Hepatic stellate cell (primary cell): ENCODE measurements around the gene PECR.
A peak's percentile ranks its signal among the peaks of the same experiment; 100 is the strongest.
"Not testable (repeated sequence)": the region's sequence is repeated elsewhere in the genome, so short reads cannot be mapped to it uniquely, and the experiment has no call there.

Experiments used
- DNase-seq: peaks from one replicate; pipeline ENCODE4 v3.0.0; 2011; ENCODE audit warnings: low spot score

PECR gene

DNA sequence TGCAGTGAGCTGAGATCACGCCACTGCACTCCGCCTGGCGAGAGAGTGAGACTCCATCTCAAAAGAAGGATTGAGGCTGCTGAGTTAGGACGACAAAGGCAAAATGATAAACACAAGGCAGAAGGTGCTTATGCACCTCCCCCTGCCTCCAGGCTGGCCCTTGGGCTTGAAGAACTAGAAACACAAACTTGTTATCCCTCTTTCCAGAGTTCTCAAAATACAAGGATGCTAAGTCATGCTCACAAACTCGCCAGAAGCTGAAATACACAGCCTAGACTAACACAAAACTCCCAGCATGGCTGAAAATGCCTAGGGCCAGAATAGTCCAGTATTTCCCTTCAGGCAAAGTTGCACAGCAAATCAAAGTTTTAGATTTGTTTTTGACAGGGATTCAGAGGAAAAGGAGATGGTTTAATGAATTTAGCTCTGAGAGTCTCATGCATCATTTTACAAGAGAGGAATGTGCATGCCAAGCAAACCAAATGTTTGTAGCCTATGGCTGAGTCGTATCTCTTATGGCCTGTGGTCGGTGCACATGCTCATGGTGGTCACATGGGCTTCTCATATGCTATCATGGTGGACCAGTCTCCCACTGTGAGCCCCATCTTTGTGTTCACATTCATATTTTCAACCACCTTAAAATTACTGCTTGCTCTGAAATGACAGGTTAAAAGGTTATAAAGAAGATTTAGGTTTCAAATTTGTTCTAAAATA is 52.0 kb downstream of the PECR start:
- DNase-seq, result no peak

DNA sequence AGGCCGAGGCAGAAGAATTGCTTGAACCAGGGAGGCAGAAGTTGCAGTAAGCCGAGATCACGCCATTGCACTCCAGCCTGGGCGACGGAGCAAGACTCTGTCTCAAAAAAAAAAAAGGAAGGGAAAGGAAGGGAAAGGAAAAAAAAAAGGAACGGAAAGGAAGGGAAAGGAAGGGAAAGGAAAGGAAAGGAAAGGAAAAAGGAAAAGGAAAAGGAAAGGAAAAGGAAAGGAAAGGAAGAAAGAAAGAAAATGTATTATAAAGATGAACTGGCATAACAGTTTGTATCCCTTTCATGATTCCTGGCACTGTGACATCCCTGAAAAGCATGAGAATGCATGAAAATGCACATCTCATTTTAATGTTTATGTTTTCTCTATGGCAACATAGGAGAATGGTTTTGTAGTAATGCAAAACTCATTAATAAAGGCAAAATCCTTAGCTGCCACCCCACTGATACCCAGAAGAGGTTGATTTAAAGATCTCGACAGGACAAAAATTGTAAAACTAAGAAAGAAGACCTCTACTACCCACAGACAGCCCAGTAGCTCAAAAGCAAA is 56.8 kb downstream of the PECR start:
- no peak for DNase-seq

DNA sequence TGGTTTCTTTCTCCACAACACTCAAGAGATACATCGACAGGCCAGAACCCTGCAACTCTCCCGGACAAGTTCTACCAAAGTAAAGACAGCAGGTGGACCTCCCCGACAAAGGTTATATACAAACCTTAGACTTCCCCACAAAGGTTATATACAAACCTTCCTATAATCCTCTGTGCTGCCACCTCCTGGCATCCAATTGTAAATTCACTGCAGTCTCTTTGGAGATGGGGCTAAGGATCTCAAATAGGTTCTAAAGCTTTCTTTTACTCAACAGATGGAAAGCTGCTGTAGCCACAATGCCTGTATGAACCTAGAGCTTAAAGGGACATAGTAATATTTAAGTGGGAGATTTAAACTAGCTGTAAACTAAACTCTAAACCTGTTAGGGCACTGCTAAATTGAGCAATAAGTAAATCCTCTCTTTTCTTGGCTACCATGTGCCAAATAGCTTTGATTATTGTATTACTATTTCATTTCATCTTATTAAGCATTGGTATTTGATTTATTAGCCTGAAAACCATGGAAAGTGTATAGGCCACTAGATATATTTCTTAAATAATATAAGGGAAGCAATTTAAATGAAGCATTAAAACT is 58.5 kb downstream of the PECR start:
- peak; percentile 65 for DNase-seq

GRCh38 chr2:216021768-216022565 is 59.6 kb downstream of the PECR start:
- no peak for DNase-seq

DNA sequence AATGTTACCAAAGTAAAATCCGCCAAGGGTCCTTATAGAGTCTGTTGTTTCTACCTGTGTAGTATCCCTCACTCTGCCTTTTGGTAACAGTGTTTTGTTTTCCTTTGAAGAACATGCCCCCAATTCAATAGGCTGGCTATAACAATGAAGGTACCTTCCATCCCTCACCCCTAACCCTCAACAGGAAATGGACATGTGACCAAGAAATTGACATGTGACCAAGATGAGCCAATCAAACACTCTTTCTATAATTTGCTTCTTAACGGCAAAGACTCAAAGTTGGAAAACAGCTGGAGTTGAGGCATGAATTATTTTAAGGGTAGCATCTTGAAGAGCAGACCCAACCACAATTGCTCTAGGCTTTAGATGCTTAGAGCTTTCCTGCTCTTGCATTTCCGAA is 62.9 kb downstream of the PECR start:
- no peak for DNase-seq

DNA sequence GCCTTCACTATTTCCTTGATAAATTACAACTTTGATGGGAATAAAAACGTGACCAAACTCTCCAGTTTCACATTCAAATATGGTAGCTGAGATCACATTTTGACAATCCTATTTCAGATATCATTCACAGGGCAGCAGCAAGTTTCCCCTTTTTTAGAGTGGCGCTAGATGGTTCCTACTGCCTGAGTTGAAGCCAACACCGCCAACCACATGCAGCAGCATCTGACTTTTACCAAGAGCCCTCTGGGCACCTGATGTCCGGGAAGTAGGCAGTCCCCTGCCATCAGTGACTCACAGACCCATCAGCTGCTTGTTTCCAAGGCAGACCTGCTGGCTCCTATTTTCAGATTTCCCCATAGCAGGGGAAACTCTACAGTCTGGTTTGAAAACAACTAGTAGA is 64.2 kb downstream of the PECR start:
- no peak for DNase-seq

DNA sequence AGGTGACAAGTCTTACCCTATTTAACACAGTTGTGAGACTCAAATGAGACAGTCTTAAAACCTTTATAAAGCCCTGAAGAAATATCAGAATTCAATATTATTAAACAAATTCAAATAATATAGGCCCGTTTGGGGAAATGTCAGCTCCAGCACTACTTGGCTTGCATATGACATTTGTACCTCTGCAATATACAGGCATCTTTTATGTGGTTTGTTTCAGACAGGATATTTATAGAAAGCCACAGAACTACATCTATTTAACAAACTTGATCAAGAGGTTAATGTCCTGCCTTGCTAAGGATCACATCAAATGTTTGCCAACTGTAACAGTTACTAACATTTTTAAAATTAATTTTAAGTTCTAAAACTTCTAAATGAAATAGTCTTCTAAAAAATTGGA is 65.0 kb downstream of the PECR start:
- no peak for DNase-seq

GRCh38 chr2:216015722-216016464 is 65.7 kb downstream of the PECR start:
- DNase-seq, result no peak

DNA sequence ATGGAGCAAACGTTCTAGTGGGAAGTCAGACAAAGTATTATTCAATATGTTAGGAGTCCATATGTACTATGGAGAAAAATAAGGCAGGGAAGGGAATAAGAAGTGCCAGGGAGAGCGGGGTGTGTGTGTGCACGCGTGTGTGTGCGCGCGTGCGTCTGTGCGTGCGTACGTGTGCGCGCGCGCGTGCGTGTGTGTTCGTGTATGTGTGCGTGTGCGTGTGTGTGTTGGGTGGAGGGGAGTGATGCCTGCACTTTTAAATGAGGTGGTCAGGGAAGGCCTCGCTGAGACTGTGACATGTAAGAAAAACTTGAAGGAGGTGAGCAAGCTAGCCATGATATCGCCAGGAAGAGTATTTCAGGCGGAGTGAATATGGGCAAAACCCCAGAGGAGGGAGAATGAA is 66.6 kb downstream of the PECR start:
- no peak for DNase-seq

- DNase-seq, result no peak
These were observed 67.6 kb downstream of the PECR start for GRCh38 chr2:216014006-216014405.

DNA sequence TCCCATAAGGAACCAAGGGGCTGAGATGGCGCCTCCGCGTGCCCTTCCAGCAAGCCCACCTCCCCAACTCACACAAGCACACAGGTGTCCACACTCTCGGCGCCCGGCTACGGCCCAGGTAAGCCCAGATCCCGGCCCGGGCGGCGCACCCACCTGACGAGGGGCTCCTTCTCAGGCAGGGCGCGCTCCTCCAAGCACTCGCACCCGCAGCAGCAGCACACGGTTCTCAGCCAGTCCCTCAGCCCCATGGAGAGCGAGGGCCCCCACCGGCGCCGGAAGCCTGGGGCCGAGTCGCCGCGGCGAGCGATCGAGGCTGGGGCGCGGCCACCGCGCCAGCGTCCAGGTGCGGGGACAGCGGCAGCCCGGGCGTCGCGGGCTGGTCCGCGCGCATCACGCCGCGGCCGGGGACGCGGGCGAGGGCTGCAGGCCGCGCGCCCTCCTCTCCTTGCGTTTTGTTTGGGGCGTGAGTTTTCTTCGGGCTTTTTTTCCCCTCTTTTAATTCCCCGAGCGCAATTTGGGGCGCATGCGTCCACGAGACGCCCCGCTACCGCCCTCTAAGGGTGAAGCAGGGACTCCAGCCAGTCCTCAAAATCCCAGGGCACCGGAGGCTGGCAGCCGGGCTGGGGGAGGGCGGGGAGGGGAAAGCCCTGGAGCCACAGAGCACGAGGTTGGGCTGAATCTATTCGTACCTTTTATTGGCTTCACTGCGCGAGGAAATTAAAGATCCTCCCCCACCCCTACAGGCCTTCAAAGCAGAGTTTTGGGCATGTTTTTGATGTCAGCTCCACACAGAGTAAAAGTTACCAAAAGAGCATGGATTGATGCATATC is 68.3 kb downstream of the PECR start, which contains the start of gene MREG:
MREG (minus strand) TSS at position 472 of the 830 bp plus-strand sequence; CDS start at position 248, 224 bp downstream.
- DNase-seq, result peak; percentile 90

DNA sequence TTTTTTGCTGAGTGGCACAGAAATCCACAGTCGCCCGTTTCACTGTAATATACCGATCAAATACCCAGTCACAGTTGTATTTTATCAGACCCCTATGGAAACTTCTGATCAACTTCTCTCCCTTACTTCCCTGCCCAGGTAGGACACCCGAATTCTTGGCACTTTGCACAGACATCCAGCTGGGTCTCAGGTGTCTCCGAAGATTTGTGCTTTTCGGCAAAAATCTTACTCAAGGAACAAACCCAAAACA is 68.9 kb downstream of the PECR start:
- DNase-seq, result no peak

- no peak for DNase-seq
These were observed 69.3 kb downstream of the PECR start for GRCh38 chr2:216012133-216012829.

GRCh38 chr2:216009215-216009614 is 72.4 kb downstream of the PECR start:
- DNase-seq, result not testable (repeated sequence)

GRCh38 chr2:216008387-216008786 is 73.2 kb downstream of the PECR start:
- no peak for DNase-seq

GRCh38 chr2:216006164-216006663 is 75.4 kb downstream of the PECR start:
- DNase-seq, result no peak

DNA sequence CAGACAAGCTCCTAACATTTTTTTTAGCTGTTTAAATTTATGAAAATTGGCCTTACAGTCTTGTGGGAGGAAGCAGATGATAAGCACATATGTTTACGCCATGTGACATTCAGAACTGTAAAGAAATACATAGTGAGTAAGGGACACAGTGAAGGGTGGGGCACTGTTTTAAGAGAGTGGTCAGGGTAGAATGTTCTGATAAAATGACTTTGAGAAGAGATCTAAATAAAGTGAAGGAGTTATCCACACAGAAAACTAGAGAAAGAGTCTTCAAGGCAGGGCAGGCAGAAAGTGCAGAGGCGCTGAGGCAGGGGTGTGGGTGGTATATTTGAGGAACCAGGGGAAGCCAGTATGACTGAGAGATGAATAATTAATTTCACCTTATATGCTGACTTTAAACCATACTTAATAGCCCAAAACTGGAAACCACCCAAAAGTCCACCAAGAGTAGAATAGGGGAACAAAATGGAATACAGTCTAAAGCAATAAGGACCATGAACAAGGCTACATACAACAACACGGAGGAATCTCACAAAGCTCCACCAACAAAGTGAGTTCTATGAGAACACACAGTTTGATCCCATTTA is 76.8 kb downstream of the PECR start:
- no peak for DNase-seq

- no peak for DNase-seq
These were observed 77.5 kb downstream of the PECR start for GRCh38 chr2:216003876-216004696.

DNA sequence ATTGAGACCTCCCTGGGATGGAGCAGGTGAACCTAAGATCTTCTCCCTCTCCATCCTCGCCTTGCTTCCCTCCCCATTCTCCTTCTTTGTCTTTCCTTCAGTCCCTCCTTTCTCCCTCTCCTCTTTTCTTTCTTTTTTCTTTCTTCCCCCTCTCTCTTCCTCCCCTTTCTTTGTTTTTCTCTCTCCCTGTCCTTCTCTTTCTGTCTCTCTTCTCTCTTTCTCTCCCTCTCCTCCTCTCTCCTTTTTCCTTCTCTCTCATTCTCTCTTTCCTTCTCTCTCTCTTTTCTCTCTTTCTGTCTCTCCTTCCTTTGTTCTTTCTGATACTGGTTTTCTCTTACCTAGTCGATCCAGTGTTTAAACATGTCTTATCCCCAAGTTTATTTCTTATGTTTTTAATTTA is 78.9 kb downstream of the PECR start:
- no peak for DNase-seq
